Testis (tissue), 3 donors: ENCODE data around the gene TBC1D22A. TPM values are rescaled to one million over a fixed set of nuclear protein-coding genes. Genes with fewer than 3 reads are reported as not detected.

Experiments used
- DNase-seq: peaks from one replicate; pipeline ENCODE4 v3.0.0-alpha.2; 2019
- H3K27ac ChIP-seq, 2 donors: fragments of 200-600 bp; sonication (generic); one replicate each; pipeline ENCODE4 v1.5.1; 2019
- H3K27me3 ChIP-seq: fragments of 200-600 bp; sonication (generic); one replicate; pipeline ENCODE4 v1.5.1; 2019
- H3K36me3 ChIP-seq: fragments of 200-600 bp; sonication (generic); one replicate; pipeline ENCODE4 v1.5.1; 2017; ENCODE audit warnings: low read depth; ENCODE audit errors: missing control alignments
- H3K4me1 ChIP-seq: fragments of 200-600 bp; sonication (generic); one replicate; pipeline ENCODE4 v1.5.1; 2019
- H3K4me3 ChIP-seq, 2 donors: fragments of 200-600 bp; sonication (generic); one replicate each; pipeline ENCODE4 v1.5.1; 2017 to 2019
- H3K9me3 ChIP-seq: fragments of 200-600 bp; sonication (generic); one replicate; pipeline ENCODE4 v1.5.1; 2017
- CTCF ChIP-seq, 3 experiments: fragments of 450-650 bp in 2 of 3; fragments of 200-600 bp in 1 of 3; sonication (generic) in 1 of 3; IDR thresholded peaks; one replicate each; pipeline ENCODE4 v1.5.1; 2016 to 2019; ENCODE audit warnings: antibody characterized with exemption in 3 of 3, mild to moderate bottlenecking in 2 of 3, moderate library complexity in 1 of 3
- POLR2A ChIP-seq: fragments of 450-650 bp; IDR thresholded peaks from one replicate; pipeline ENCODE4 v1.6.1; 2017; ENCODE audit warnings: antibody characterized with exemption, mild to moderate bottlenecking, moderate library complexity
- WGBS, 2 donors: methylation state at CpG; one replicate each; pipeline ENCODE4 v1.1.5; 2018; 5-methylcytosine and 5-hydroxymethylcytosine counted together
- intact Hi-C: fragments of 100-400 bp; cut with DNase I; formaldehyde crosslinking; loops from one replicate; pipeline ENCODE4 v1.15.1; 2023; ENCODE audit warnings: low total_unique reads
- polyA plus RNA-seq: library from polyadenylated mRNA; stranded (reverse); fragments of 350-450 nt; fragmentation: Illumina TruSeq; extraction: RNeasy Lipid Tissue Mini Kit (QIAGEN cat#74804); gene quantifications from one replicate; pipeline ENCODE4 v1.2.3, GENCODE V29; 2014; ENCODE audit warnings: low read depth, low replicate concordance; ENCODE audit not compliant: insufficient read depth
- total RNA-seq, 2 donors: library from RNA; depleted of rRNA; stranded (reverse); fragments of >200 nt; gene quantifications; one replicate each; pipeline ENCODE4 v1.2.3, GENCODE V29; 2016

The TBC1D22A gene
- total and polyA plus RNA-seq, 3 donors from 2014 or later, result 16.6 to 32.8 (median 28.5) TPM

- Histone ChIP-seq H3K4me1 (no peaks in the 10 kb centered on the region), H3K9me3 (no peaks in the 10 kb centered on the region), H3K27me3 (no peaks in the 10 kb centered on the region), H3K4me3 (no peak overlapping the region), H3K36me3 (no peaks in the 10 kb centered on the region), H3K27ac (no peak overlapping the region)
- intact Hi-C loops, result no loop called here
- TF ChIP-seq POLR2A, result no peak
- no peak for TF ChIP-seq CTCF (IDR thresholded peaks at IDR 0.05)
- WGBS, 2 donors, result 84 to 87% methylated on average over 9 of the region's 9 CpGs
- DNase-seq, result no peak
Measured at GRCh38 chr22:46788441-46789172, 26.2 kb downstream of the TBC1D22A start.

- DNase-seq, result no peak
- intact Hi-C loops, result no loop called here
- Histone ChIP-seq H3K9me3 (no peaks in the 10 kb centered on the region), H3K27me3 (no peaks in the 10 kb centered on the region), H3K4me1 (no peaks in the 10 kb centered on the region), H3K4me3 (no peak overlapping the region), H3K27ac (no peak overlapping the region), H3K36me3 (no peaks in the 10 kb centered on the region)
- 80 to 87% methylated on average over 10 of the region's 10 CpGs for WGBS, 2 donors
- TF ChIP-seq POLR2A (no peak), CTCF (IDR thresholded peaks at IDR 0.05) (no peak)
Measured at GRCh38 chr22:46789992-46790391, 27.5 kb downstream of the TBC1D22A start.

- 73 to 78% methylated on average over 13 of the region's 13 CpGs for WGBS, 2 donors
- DNase-seq, result no peak
- no peaks in the 10 kb centered on the region for H3K36me3 ChIP-seq
- intact Hi-C loops, result no loop called here
- H3K27ac ChIP-seq, result no peak overlapping the region
- H3K4me1 ChIP-seq, result no peaks in the 10 kb centered on the region
- H3K4me3 ChIP-seq, result no peak overlapping the region
- H3K9me3 ChIP-seq, result no peaks in the 10 kb centered on the region
- TF ChIP-seq CTCF (IDR thresholded peaks at IDR 0.05) (no peak), POLR2A (no peak)
- no peaks in the 10 kb centered on the region for H3K27me3 ChIP-seq
Measured at GRCh38 chr22:46791201-46791731, 28.8 kb downstream of the TBC1D22A start.

DNA sequence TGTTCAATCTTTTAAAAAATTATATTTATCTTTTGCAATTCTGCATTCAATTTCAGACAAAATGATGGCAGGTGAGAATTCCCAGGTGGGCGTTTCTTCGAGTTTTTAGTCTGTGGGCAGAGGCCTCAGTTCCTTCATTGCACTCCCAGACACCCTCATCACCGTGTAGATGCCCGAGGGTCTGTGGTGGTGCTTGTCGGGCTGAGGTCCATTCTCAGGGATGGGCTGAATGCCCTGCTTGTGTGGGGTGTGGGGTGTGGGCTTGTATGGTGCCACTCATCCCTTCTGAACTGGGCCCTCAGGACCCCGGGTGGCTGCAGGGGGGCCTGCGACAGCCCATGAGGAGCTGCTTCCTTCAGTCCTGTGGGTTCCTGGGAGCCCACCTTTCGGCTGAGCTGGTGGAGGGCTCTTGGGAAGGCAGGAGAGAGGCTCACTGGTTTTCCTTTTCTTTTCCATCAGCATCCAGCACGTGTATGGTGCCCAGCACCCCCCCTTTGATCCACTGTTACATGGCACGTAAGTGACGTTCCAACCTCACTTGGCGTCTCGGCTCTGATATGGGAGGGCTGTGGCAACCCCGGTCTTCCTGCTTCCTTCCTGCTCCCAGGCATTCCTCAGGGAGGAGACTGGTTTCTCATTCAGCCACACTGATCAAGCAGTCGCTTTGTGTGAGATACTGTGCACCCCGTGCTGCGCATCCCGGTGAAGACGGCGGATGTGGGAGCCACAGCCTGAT lies 29.8 kb downstream of the TBC1D22A start:
- H3K4me3 ChIP-seq, result no peak overlapping the region
- no peaks in the 10 kb centered on the region for H3K9me3 ChIP-seq
- intact Hi-C loops, result no loop called here
- no peak for TF ChIP-seq POLR2A
- no peak for TF ChIP-seq CTCF (IDR thresholded peaks at IDR 0.05)
- DNase-seq, result no peak
- no peaks in the 10 kb centered on the region for H3K36me3 ChIP-seq
- no peaks in the 10 kb centered on the region for H3K4me1 ChIP-seq
- H3K27me3 ChIP-seq, result no peaks in the 10 kb centered on the region
- H3K27ac ChIP-seq, result no peak overlapping the region
- WGBS, 2 donors, result 95 to 96% methylated on average over 20 of the region's 20 CpGs
